Measurements from ENCODE around the gene CLDN20.

Gene CLDN20

DNA sequence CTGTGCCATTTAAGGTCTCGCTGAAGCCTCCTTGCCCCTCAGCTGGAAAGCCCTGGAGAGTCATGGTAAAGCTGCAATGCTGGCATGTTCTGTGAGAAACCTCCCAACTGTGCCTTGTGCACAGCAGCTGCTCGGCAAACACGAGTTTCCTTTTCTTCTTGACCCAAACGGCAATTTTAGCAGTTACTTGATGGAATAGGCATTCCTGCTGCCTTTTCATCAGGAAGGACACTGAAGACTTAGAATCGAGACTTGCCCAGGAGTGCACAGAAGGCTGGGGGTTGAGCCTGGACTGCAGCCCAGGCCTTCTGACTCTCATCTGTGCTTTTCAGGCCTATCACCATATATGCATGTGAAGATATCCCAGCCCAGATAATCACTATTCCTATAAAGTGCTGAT lies 28.7 kb upstream of the CLDN20 start:
- no peaks in the 10 kb centered on the region for H3K79me1 ChIP-seq (ENCODE audit: low read depth, low read length)
- H4K91ac ChIP-seq (ENCODE audit: low read depth, low read length, poor library complexity), result no peak overlapping the region
- H3K9ac ChIP-seq (ENCODE audit: low read depth, low read length, poor library complexity), result no peak overlapping the region
- no peak overlapping the region for H3K4me2 ChIP-seq (ENCODE audit: insufficient read depth, low read length, poor library complexity, severe bottlenecking)
- H4K8ac ChIP-seq (ENCODE audit: low read depth, low read length), result no peak overlapping the region
- H3K14ac ChIP-seq (ENCODE audit: low read length), result no peak overlapping the region
- H3K23ac ChIP-seq (ENCODE audit: low read depth, low read length, poor library complexity), result no peak overlapping the region
- H3K36me3 ChIP-seq (replicated peaks in 1 of 2; ENCODE audit: control insufficient read depth in 2 of 2, insufficient read depth in 2 of 2, low read length in 2 of 2), result peaks cover 0 to 67% of the 10 kb centered on the region in 2 donors
- H2BK15ac ChIP-seq (ENCODE audit: low read length), result no peak overlapping the region
- H3K18ac ChIP-seq (ENCODE audit: low read length), result no peak overlapping the region
- H2BK12ac ChIP-seq (ENCODE audit: low read length), result no peak overlapping the region
- no peak overlapping the region for H3K4ac ChIP-seq (ENCODE audit: low read length)
- peaks cover 7 to 26% of the 10 kb centered on the region in 2 donors for H3K9me3 ChIP-seq (replicated peaks in 1 of 2; ENCODE audit: control insufficient read depth in 2 of 2, insufficient read depth in 1 of 2, low read depth in 1 of 2, low read length in 2 of 2)
- no peak overlapping the region for H2AFZ ChIP-seq (ENCODE audit: low read length)
- H3K27ac ChIP-seq (replicated peaks; ENCODE audit: low read length), result no peak overlapping the region
- DNase-seq (ENCODE audit: low spot score), result no peak
- no peak overlapping the region for H2AK5ac ChIP-seq (ENCODE audit: low read depth, low read length)
- no peaks in the 10 kb centered on the region for H3K27me3 ChIP-seq (ENCODE audit: control insufficient read depth in 3 of 3, insufficient read depth in 3 of 3, low read depth in 1 of 3, low read length in 3 of 3)
- WGBS, 2 donors (ENCODE audit: extremely low coverage in 2 of 2, insufficient read length in 2 of 2, insufficient replicate concordance in 1 of 2), result no CpG with 5 or more reads among the region's 5 CpGs
- no peak overlapping the region for H3K4me3 ChIP-seq (ENCODE audit: low read length in 2 of 2)
- H2BK120ac ChIP-seq (ENCODE audit: low read depth, low read length), result no peak overlapping the region
- H2BK5ac ChIP-seq (ENCODE audit: low read length), result no peak overlapping the region
- no peaks in the 10 kb centered on the region for H3K4me1 ChIP-seq (ENCODE audit: control insufficient read depth in 2 of 2, insufficient read depth in 1 of 2, low read depth in 1 of 2, low read length in 2 of 2)

DNA sequence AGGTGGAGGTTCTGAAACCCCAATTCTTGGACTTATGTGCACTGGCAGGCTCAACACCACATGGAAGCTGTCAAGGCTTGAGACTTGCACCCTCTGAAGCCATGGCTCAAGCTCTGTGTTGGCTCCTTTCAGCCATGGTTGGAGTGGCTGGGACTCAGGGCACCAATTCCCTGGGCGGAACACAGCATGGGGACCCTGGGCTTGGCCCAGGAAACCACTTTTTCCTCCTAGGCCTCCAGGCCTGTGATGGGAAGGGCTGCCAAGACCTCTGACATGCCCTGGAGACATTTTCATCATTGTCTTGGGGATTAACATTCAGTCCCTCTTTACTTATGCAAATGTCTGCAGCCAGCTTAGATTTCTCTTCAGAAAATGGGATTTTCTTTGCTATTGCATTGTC lies 26.2 kb upstream of the CLDN20 start:
- no peak overlapping the region for H3K18ac ChIP-seq (ENCODE audit: low read length)
- no peak overlapping the region for H3K4ac ChIP-seq (ENCODE audit: low read length)
- H2BK12ac ChIP-seq (ENCODE audit: low read length), result no peak overlapping the region
- H3K27me3 ChIP-seq (ENCODE audit: control insufficient read depth in 3 of 3, insufficient read depth in 3 of 3, low read depth in 1 of 3, low read length in 3 of 3), result no peaks in the 10 kb centered on the region
- H2AFZ ChIP-seq (ENCODE audit: low read length), result no peak overlapping the region
- no peak overlapping the region for H4K8ac ChIP-seq (ENCODE audit: low read depth, low read length)
- no CpG with 5 or more reads among the region's 1 CpG for WGBS, 2 donors (ENCODE audit: extremely low coverage in 2 of 2, insufficient read length in 2 of 2, insufficient replicate concordance in 1 of 2)
- H3K14ac ChIP-seq (ENCODE audit: low read length), result no peak overlapping the region
- H3K4me1 ChIP-seq (ENCODE audit: control insufficient read depth in 2 of 2, insufficient read depth in 1 of 2, low read depth in 1 of 2, low read length in 2 of 2), result no peaks in the 10 kb centered on the region
- no peak overlapping the region for H3K4me2 ChIP-seq (ENCODE audit: insufficient read depth, low read length, poor library complexity, severe bottlenecking)
- DNase-seq (ENCODE audit: low spot score), result no peak
- H2BK15ac ChIP-seq (ENCODE audit: low read length), result no peak overlapping the region
- H2BK5ac ChIP-seq (ENCODE audit: low read length), result no peak overlapping the region
- H3K23ac ChIP-seq (ENCODE audit: low read depth, low read length, poor library complexity), result no peak overlapping the region
- no peak overlapping the region for H2AK5ac ChIP-seq (ENCODE audit: low read depth, low read length)
- no peak overlapping the region for H2BK120ac ChIP-seq (ENCODE audit: low read depth, low read length)
- no peak overlapping the region for H3K9ac ChIP-seq (ENCODE audit: low read depth, low read length, poor library complexity)
- H3K9me3 ChIP-seq (replicated peaks in 1 of 2; ENCODE audit: control insufficient read depth in 2 of 2, insufficient read depth in 1 of 2, low read depth in 1 of 2, low read length in 2 of 2), result peaks cover 7 to 26% of the 10 kb centered on the region in 2 donors
- H3K79me1 ChIP-seq (ENCODE audit: low read depth, low read length), result no peaks in the 10 kb centered on the region
- H3K36me3 ChIP-seq (replicated peaks in 1 of 2; ENCODE audit: control insufficient read depth in 2 of 2, insufficient read depth in 2 of 2, low read length in 2 of 2), result peaks cover 0 to 71% of the 10 kb centered on the region in 2 donors
- H4K91ac ChIP-seq (ENCODE audit: low read depth, low read length, poor library complexity), result no peak overlapping the region
- no peak overlapping the region for H3K27ac ChIP-seq (replicated peaks; ENCODE audit: low read length)
- no peak overlapping the region for H3K4me3 ChIP-seq (ENCODE audit: low read length in 2 of 2)

DNA sequence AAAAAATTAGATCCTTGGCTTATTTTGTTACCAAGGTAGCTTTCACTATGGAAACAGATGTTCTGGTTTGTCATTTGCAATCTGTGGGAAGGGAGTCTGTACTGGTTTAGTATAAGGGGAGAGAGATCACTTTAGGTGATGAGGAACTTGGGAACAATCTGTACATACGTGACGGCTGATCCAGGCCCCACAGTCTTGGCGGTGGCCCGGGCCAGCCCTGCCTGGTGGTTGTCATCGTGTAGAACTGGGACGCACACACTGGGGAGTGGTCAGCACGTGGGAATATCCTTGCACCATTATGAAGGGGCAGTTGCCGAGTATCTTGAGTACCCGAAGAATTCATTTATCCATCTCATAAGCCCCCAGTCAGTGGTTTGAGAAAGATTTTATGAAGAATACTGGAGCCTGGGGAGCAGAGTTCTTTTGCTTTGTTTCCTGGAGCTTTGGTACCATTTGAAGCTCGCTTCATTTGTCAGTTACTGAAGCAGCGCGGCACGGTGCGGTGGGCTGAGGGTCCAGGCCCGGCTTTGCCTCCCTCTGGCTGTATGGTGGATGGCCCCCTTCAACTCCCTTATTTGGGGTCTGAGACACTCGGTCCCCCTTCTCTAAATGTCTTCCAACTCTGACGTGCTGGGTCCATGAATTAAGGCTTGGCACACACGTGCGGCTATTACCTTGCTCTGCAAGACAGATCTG lies 22.8 kb upstream of the CLDN20 start:
- no peak overlapping the region for H4K91ac ChIP-seq (ENCODE audit: low read depth, low read length, poor library complexity)
- no peak overlapping the region for H3K18ac ChIP-seq (ENCODE audit: low read length)
- no peak overlapping the region for H2AFZ ChIP-seq (ENCODE audit: low read length)
- no peak overlapping the region for H2BK120ac ChIP-seq (ENCODE audit: low read depth, low read length)
- no peak overlapping the region for H3K14ac ChIP-seq (ENCODE audit: low read length)
- no peak overlapping the region for H2BK15ac ChIP-seq (ENCODE audit: low read length)
- H3K4me2 ChIP-seq (ENCODE audit: insufficient read depth, low read length, poor library complexity, severe bottlenecking), result no peak overlapping the region
- WGBS, 2 donors (ENCODE audit: extremely low coverage in 2 of 2, insufficient read length in 2 of 2, insufficient replicate concordance in 1 of 2), result no CpG with 5 or more reads among the region's 19 CpGs
- no peak overlapping the region for H3K23ac ChIP-seq (ENCODE audit: low read depth, low read length, poor library complexity)
- H4K8ac ChIP-seq (ENCODE audit: low read depth, low read length), result no peak overlapping the region
- no peaks in the 10 kb centered on the region for H3K27me3 ChIP-seq (ENCODE audit: control insufficient read depth in 3 of 3, insufficient read depth in 3 of 3, low read depth in 1 of 3, low read length in 3 of 3)
- H3K9ac ChIP-seq (ENCODE audit: low read depth, low read length, poor library complexity), result no peak overlapping the region
- no peak overlapping the region for H2AK5ac ChIP-seq (ENCODE audit: low read depth, low read length)
- H3K4me1 ChIP-seq (ENCODE audit: control insufficient read depth in 2 of 2, insufficient read depth in 1 of 2, low read depth in 1 of 2, low read length in 2 of 2), result no peaks in the 10 kb centered on the region
- no peak overlapping the region for H2BK5ac ChIP-seq (ENCODE audit: low read length)
- no peak overlapping the region for H2BK12ac ChIP-seq (ENCODE audit: low read length)
- H3K79me1 ChIP-seq (ENCODE audit: low read depth, low read length), result no peaks in the 10 kb centered on the region
- peaks cover 4 to 81% of the 10 kb centered on the region in 2 donors for H3K36me3 ChIP-seq (replicated peaks in 1 of 2; ENCODE audit: control insufficient read depth in 2 of 2, insufficient read depth in 2 of 2, low read length in 2 of 2)
- no peak overlapping the region for H3K4me3 ChIP-seq (ENCODE audit: low read length in 2 of 2)
- H3K4ac ChIP-seq (ENCODE audit: low read length), result no peak overlapping the region
- no peak for DNase-seq (ENCODE audit: low spot score)
- H3K27ac ChIP-seq (replicated peaks; ENCODE audit: low read length), result no peak overlapping the region
- H3K9me3 ChIP-seq (replicated peaks in 1 of 2; ENCODE audit: control insufficient read depth in 2 of 2, insufficient read depth in 1 of 2, low read depth in 1 of 2, low read length in 2 of 2), result peaks cover 13 to 19% of the 10 kb centered on the region in 2 donors

DNA sequence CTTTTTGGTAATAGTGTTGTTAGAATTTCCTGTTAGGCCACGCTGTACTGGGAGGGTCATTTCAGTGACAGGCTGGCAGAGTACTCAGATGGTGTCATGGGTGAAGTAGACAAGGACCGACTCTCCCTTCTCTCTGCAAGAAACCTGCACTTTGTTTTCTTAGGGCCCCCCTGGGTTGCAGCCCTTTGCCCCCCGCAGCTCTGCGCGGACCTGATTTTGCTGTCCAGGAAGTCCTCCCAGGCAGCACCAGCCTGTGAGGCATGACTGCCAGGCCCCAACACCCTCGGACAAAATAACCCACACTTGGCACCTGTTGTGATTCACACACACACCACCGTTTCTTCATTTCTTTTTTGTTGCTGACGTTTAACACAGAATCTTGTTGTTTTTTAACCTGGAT lies 21.8 kb upstream of the CLDN20 start:
- Histone ChIP-seq H2BK5ac (ENCODE audit: low read length) (peak overlapping the region; percentile 11), H3K23ac (ENCODE audit: low read depth, low read length, poor library complexity) (no peak overlapping the region), H3K36me3 (replicated peaks in 1 of 2; ENCODE audit: control insufficient read depth in 2 of 2, insufficient read depth in 2 of 2, low read length in 2 of 2) (peaks cover 9 to 86% of the 10 kb centered on the region in 2 donors), H3K9ac (ENCODE audit: low read depth, low read length, poor library complexity) (no peak overlapping the region), H3K18ac (ENCODE audit: low read length) (no peak overlapping the region), H3K79me1 (ENCODE audit: low read depth, low read length) (no peaks in the 10 kb centered on the region), H3K4me2 (ENCODE audit: insufficient read depth, low read length, poor library complexity, severe bottlenecking) (no peak overlapping the region), H3K27me3 (ENCODE audit: control insufficient read depth in 3 of 3, insufficient read depth in 3 of 3, low read depth in 1 of 3, low read length in 3 of 3) (no peaks in the 10 kb centered on the region), H4K8ac (ENCODE audit: low read depth, low read length) (no peak overlapping the region), H2BK12ac (ENCODE audit: low read length) (no peak overlapping the region), H2AK5ac (ENCODE audit: low read depth, low read length) (no peak overlapping the region), H3K27ac (replicated peaks; ENCODE audit: low read length) (no peak overlapping the region), H4K91ac (ENCODE audit: low read depth, low read length, poor library complexity) (no peak overlapping the region), H3K4me1 (ENCODE audit: control insufficient read depth in 2 of 2, insufficient read depth in 1 of 2, low read depth in 1 of 2, low read length in 2 of 2) (no peaks in the 10 kb centered on the region), H3K4me3 (ENCODE audit: low read length in 2 of 2) (no peak overlapping the region), H2BK15ac (ENCODE audit: low read length) (no peak overlapping the region), H3K14ac (ENCODE audit: low read length) (no peak overlapping the region), H3K4ac (ENCODE audit: low read length) (no peak overlapping the region), H3K9me3 (replicated peaks in 1 of 2; ENCODE audit: control insufficient read depth in 2 of 2, insufficient read depth in 1 of 2, low read depth in 1 of 2, low read length in 2 of 2) (peaks cover 15 to 19% of the 10 kb centered on the region in 2 donors), H2AFZ (ENCODE audit: low read length) (no peak overlapping the region), H2BK120ac (ENCODE audit: low read depth, low read length) (no peak overlapping the region)
- no peak for DNase-seq (ENCODE audit: low spot score)
- WGBS, 2 donors (ENCODE audit: extremely low coverage in 2 of 2, insufficient read length in 2 of 2, insufficient replicate concordance in 1 of 2), result no CpG with 5 or more reads among the region's 8 CpGs

All from neuronal stem cell (in vitro differentiated cells).